Measurements from ENCODE around the gene B3GAT3.
"Not testable (repeated sequence)": the region's sequence is repeated elsewhere in the genome, so short reads cannot be mapped to it uniquely, and the experiment has no call there.

Gene B3GAT3

DNA sequence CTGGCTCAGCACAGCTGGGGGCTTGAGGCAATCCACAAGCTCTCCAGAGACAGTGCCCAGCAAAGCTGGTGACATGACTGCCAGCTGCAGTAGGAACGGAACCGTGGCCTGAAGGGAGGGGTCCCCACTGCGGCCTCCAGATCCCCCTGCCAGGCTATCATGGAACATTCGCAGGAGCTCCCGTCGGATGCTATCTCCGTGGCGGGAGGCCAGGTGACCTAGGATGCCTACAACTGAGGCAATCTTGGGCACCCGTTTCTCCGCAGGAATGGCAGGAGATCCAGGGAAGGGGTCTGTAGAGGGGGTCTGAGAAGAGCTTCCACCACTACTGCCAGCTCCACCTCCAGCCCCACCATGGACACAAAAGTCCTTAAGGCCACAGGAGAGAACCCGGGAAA is 27.2 kb upstream of the B3GAT3 start:
- Mint-ChIP-seq H3K27ac (no peak overlapping the region), H3K4me3 (no peak overlapping the region), H3K9me3 (no peaks in the 10 kb centered on the region), H3K36me3 (ENCODE audit: low read depth) (peaks cover 17% of the 10 kb centered on the region), H3K27me3 (no peaks in the 10 kb centered on the region), H3K4me1 (ENCODE audit: low read depth) (peaks cover 48% of the 10 kb centered on the region)

DNA sequence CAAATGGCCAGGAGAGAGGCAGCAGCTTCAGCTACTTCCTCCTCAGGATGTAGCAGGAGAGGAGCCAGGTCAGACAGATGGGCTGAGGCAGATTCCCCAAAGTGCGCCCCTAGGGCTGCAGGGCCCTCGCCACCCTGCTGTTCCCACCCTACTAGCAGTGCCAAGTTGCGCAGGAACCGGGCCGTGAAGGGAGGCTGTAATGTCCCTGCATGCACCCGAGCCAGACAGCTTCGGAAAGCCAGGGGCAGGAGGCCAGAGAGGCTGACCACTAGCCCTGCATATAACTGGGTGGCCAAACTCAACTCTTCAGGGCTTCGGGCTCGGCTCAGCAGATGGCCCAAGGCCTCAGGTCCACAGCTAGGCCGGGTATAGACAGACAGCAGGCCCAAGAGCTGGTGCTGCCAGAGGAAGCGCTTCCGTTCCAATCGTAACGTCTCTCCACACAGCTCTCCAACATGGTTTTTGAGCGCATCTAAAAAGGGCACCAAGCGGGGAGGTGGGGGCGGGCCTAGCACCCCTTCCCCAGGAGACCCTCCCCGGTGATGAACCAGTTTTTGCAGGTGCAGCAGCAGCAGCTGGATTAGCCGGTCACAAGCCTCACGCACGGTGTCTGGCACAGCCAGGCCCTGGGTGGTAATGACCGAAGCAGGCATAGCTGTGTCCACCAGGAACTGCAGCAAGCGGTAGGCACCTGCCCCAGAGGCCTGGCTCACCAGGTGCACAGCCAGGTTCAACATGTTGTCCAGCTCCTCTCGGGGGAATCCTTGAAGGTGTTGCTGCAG is 26.6 kb upstream of the B3GAT3 start:
- H3K36me3 Mint-ChIP-seq (ENCODE audit: low read depth): peaks cover 18% of the 10 kb centered on the region
- H3K9me3 Mint-ChIP-seq: no peaks in the 10 kb centered on the region
- peaks cover 44% of the 10 kb centered on the region for H3K4me1 Mint-ChIP-seq (ENCODE audit: low read depth)
- no peak overlapping the region for H3K4me3 Mint-ChIP-seq
- no peak overlapping the region for H3K27ac Mint-ChIP-seq
- no peaks in the 10 kb centered on the region for H3K27me3 Mint-ChIP-seq

DNA sequence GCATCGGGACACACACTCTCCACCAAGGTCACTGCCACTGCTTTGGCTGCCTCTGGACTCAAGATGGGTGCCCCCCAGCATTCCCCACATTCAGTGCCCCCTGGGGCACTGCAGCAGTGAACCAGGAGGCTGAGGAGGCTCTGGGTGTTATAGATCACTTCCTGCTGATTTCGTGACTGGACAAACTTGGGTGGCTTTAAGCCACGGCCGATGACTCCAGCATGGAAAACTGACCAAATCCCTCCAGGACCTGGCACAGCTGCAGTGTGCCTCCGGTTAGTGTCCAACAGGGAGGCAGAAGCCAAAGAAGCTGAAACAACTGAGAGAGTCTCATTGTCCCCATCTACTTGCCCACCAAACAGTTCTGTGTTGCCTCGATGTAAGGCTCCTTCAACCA is 25.8 kb upstream of the B3GAT3 start:
- Mint-ChIP-seq H3K36me3 (ENCODE audit: low read depth) (peaks cover 22% of the 10 kb centered on the region), H3K4me3 (no peak overlapping the region), H3K9me3 (no peaks in the 10 kb centered on the region), H3K27ac (no peak overlapping the region), H3K27me3 (no peaks in the 10 kb centered on the region), H3K4me1 (ENCODE audit: low read depth) (peaks cover 45% of the 10 kb centered on the region)

DNA sequence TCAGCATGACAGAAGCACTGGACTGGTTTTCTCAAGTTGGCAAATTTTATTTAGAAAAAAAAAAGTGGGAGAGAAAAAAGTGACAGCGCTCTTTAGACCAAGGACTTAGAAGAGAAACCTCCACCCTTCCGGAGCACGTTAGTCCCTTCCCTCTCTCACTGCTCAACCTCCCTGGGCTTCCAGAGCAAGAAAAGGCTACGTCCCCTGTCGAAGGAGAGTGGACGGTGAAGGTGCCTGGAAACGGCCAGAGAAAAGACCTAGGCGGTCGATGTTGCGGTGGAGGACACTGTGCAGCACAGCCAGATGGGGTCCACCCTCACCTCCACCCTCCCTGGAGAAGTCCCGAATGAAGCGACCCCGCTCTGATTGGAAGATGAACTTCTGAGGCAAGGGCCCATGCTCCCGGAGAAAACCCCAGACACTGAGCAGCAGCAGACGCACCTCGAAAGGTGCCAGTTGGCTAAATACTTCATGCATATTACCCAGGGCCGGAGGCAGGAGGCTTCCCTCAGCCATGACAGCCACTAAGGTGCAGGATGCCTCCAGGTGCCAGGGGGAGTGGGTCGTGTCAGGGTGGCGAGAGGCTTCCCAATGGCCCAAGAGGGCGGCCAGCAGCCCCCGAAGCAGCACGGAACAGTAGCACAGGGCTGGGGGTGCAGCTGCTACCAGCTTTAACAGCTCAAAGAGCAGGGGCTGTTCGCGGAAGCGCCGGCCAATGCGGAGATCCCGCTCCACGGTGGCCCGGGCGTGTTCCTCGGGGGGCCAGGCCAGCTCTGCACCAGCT is 25.2 kb upstream of the B3GAT3 start:
- Mint-ChIP-seq H3K27ac (peak overlapping the region; percentile 99), H3K36me3 (ENCODE audit: low read depth) (peaks cover 24% of the 10 kb centered on the region), H3K4me1 (ENCODE audit: low read depth) (peaks cover 43% of the 10 kb centered on the region), H3K9me3 (no peaks in the 10 kb centered on the region), H3K4me3 (peak overlapping the region; percentile 100), H3K27me3 (no peaks in the 10 kb centered on the region)

DNA sequence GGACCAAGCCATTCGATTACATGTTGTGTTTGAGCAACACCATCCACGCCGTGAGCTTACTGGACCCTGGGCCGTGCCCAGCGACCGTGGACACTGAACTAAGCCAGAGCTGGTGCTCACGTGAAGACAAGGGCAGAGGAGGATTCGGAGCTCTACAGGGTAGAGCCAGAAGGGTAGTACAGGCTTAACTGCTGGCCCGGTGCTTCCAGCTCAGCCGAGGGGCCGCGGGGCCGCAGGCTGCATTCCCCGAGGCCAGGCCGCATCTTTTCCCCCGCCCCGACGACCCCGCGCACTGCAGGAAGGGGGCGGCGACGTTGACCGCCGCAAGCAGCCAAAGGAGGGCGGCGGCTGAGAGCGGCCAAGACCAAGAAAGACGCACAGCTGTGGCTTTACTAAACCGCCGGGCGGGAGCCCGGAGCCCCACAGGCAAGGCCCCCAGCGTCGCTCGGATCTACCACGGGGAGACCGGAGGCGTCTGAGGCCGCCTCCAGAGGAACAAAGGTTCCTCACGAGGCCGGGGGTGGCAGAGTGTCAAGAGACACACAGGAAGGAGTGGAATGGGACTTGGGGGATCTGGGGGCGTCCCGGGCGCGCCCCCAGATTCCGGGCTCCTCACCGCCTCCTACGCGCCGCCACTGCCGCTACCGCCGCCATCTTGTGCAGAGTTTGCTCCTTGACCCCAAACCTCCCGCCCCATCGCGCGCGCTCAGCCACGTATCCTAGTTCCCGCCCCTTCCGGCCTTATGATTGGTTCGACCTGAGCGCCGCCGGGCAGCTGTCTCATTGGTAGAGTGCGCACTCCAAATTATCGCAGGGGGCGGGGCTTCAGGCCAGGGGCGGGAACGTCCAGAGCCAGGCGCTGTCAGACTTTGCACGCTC is 24.4 kb upstream of the B3GAT3 start, which contains the start of gene GANAB:
Gene GANAB (minus strand): TSS at position 668 of the 879 bp plus-strand sequence. CDS start 14 bp downstream, at position 654.
- H3K9me3 Mint-ChIP-seq: no peaks in the 10 kb centered on the region
- peaks cover 42% of the 10 kb centered on the region for H3K4me1 Mint-ChIP-seq (ENCODE audit: low read depth)

DNA sequence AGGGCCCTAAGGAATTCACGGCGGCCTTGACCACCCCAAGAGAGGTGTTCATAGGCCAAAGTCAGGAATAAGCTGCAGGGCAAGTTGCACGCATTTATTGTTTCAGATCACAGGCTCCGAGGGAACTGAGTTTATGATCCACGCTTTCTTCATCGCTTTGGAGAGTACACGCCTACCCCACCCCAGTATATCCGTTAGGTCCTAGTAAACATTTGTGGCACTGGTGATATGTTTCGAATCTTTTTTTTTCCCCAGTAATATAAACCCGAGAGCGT is 23.8 kb upstream of the B3GAT3 start:
- Mint-ChIP-seq H3K9me3 (no peaks in the 10 kb centered on the region), H3K36me3 (ENCODE audit: low read depth) (peaks cover 31% of the 10 kb centered on the region), H3K27ac (peak overlapping the region; percentile 99), H3K4me1 (ENCODE audit: low read depth) (peaks cover 44% of the 10 kb centered on the region), H3K27me3 (no peaks in the 10 kb centered on the region), H3K4me3 (peak overlapping the region; percentile 100)

More for the DNA sequence above, 24.4 kb upstream of the B3GAT3 start, which contains the start of gene GANAB:
- peak within 1 kb of the TSS; percentile 100 for H3K4me3 Mint-ChIP-seq
- H3K27me3 Mint-ChIP-seq: no peaks in the 10 kb centered on the region
- peaks cover 27% of the 10 kb centered on the region for H3K36me3 Mint-ChIP-seq (ENCODE audit: low read depth)
- H3K27ac Mint-ChIP-seq: peak within 1 kb of the TSS; percentile 99

DNA sequence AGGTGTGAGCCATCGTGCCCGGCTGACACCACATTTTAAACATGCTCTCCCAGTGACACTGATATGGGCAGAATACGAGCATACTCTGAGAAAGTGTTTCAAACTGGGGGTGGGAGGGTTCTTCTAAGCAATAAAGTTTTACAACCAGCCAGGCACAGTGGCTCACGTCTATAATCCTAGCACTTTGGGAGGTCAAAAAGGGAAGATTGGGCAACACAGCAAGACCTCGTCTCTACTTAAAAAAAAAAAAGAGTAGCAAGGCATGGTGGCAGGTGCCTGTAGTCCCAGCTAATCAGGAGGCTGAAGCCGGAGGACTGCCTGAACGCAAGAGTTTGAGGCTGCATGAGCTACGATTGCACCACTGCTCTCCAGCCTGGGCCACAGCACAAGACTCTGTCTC is 22.4 kb upstream of the B3GAT3 start:
- no peaks in the 10 kb centered on the region for H3K9me3 Mint-ChIP-seq
- peak overlapping the region; percentile 68 for H3K27ac Mint-ChIP-seq
- H3K4me1 Mint-ChIP-seq (ENCODE audit: low read depth): peaks cover 53% of the 10 kb centered on the region
- H3K36me3 Mint-ChIP-seq (ENCODE audit: low read depth): peaks cover 35% of the 10 kb centered on the region
- H3K27me3 Mint-ChIP-seq: no peaks in the 10 kb centered on the region
- peak overlapping the region; percentile 43 for H3K4me3 Mint-ChIP-seq

DNA sequence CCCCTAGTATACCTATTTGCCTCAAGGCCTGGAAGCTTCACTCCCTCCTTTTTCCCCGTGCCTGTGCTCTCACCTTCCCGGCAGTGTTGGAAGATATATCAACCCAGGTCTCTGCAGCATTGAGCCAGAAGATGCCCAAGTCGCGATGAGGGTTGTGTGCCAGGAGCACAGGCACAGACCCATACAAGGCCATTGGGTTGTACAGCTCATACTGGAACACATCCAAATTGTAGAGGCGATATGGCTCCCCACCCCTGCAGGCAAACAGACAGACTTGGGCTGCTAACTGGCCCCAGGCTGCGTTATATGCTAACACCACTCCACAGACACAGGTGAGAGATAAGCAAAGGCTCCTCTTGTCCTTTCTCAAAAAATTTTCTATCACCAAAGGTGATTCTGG is 10.7 kb upstream of the B3GAT3 start:
- peaks cover 81% of the 10 kb centered on the region for H3K36me3 Mint-ChIP-seq (ENCODE audit: low read depth)
- H3K27ac Mint-ChIP-seq: no peak overlapping the region
- no peak overlapping the region for H3K4me3 Mint-ChIP-seq
- no peaks in the 10 kb centered on the region for H3K9me3 Mint-ChIP-seq
- peaks cover 16% of the 10 kb centered on the region for H3K4me1 Mint-ChIP-seq (ENCODE audit: low read depth)
- H3K27me3 Mint-ChIP-seq: no peaks in the 10 kb centered on the region

DNA sequence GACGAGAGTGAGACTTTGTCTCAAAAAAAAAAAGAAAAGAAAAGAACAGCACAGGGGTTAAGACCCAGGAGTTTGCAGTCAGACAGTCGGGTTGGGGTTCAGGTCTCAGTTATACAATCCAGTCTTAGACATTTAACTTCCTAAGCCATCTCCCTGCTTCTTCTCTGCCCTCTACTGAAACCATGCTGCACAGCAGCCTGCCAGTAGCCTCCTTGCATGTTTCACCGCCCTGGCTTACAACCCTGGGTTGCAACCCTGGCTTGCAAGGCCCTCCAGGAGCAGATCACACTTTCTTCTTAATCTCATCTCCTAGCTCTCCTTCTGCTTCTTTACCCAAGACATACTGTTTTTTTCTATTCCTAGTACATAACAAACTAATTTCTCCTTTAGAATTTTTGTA is 5.9 kb upstream of the B3GAT3 start:
- H3K27ac Mint-ChIP-seq: peak overlapping the region; percentile 1
- no peaks in the 10 kb centered on the region for H3K27me3 Mint-ChIP-seq
- H3K9me3 Mint-ChIP-seq: no peaks in the 10 kb centered on the region
- no peak overlapping the region for H3K4me3 Mint-ChIP-seq
- no peaks in the 10 kb centered on the region for H3K4me1 Mint-ChIP-seq (ENCODE audit: low read depth)
- peaks cover 72% of the 10 kb centered on the region for H3K36me3 Mint-ChIP-seq (ENCODE audit: low read depth)

DNA sequence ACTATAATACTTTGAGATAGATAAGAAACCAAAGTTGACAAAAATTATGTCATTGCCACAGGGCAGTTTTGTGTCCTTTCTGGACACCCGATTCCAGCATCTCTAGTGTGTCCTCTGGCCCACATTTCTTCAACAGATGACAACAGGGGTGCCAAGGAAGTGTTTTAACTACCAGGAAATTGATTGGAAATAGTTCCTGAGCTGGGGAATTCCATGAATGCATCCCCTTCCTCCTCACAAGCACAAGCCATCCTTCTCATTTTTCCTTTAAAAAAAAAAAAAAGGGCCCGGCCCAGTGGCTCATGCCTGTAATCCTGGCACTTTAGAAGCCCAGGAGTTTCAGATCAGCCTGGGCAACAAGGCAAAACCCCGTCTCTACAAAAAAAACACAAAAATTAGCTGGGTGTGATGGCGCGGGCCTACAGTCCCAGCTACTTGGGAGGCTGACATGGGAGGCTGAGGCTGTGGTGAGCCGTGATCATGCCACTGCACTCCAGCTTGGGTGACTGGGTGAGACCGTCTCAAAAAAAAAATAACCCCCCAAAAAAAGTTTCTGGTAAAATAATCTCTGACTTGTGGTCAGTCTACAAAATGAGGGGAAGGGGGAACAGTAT is 797 bp upstream of the B3GAT3 start:
- peaks cover 55% of the 10 kb centered on the region for H3K36me3 Mint-ChIP-seq (ENCODE audit: low read depth)
- H3K4me3 Mint-ChIP-seq: peak overlapping the region; percentile 78
- H3K27ac Mint-ChIP-seq: peak overlapping the region; percentile 90
- H3K27me3 Mint-ChIP-seq: no peaks in the 10 kb centered on the region
- H3K4me1 Mint-ChIP-seq (ENCODE audit: low read depth): peaks cover 32% of the 10 kb centered on the region
- no peaks in the 10 kb centered on the region for H3K9me3 Mint-ChIP-seq

DNA sequence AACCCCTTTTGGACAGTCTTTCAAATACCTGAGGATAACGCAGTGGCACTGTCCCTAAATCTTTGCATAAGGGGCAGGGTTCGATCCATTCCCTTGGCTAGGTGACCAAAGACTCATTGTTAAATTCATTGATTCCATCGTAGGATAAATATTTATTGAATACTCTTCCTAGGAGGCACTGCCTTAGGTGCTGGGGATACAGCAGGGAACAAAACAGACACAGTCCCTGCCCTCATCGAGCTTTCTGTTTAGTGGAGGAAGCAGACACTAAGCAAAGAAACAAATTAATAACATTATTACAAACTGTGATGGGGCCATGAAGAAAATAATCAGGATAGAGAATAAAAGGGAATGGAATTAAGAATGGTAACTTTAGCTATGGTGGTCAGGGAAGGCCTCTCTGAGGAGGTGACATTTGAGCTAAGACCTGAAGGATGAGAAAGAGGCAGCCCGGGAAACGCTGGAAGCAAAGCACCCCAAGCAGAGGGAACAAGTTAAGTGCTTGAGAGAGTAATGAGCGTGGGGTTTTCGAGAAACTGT is 689 bp downstream of the B3GAT3 start:
- peak overlapping the region; percentile 93 for H3K4me3 Mint-ChIP-seq
- peaks cover 32% of the 10 kb centered on the region for H3K4me1 Mint-ChIP-seq (ENCODE audit: low read depth)
- H3K9me3 Mint-ChIP-seq: no peaks in the 10 kb centered on the region
- H3K36me3 Mint-ChIP-seq (ENCODE audit: low read depth): peaks cover 47% of the 10 kb centered on the region
- H3K27me3 Mint-ChIP-seq: no peaks in the 10 kb centered on the region
- peak overlapping the region; percentile 93 for H3K27ac Mint-ChIP-seq

DNA sequence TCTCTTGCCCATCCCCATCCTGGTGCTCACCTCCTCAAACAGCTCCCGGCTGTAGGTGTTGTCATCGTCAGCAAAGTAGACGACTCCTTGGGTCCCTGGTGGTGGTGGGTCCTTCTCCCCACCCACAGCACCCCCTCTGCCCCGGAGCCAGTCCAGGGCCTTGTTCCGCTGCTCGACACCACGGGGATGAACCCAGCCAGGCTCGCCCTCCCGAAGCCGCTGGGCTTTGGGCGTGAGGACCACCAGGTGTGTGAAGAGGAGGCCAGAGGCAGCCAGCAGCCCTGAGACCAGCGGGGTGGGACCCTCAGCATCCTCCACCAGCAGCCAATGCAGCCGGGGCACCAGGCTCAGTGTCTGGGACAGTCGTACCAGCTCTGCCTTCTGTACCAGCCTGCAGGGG is 4.8 kb downstream of the B3GAT3 start:
- H3K36me3 Mint-ChIP-seq (ENCODE audit: low read depth): peaks cover 28% of the 10 kb centered on the region
- not testable (repeated sequence) for H3K27me3 Mint-ChIP-seq, H3K4me3 Mint-ChIP-seq, H3K9me3 Mint-ChIP-seq, H3K27ac Mint-ChIP-seq
- peaks cover 42% of the 10 kb centered on the region for H3K4me1 Mint-ChIP-seq (ENCODE audit: low read depth)

DNA sequence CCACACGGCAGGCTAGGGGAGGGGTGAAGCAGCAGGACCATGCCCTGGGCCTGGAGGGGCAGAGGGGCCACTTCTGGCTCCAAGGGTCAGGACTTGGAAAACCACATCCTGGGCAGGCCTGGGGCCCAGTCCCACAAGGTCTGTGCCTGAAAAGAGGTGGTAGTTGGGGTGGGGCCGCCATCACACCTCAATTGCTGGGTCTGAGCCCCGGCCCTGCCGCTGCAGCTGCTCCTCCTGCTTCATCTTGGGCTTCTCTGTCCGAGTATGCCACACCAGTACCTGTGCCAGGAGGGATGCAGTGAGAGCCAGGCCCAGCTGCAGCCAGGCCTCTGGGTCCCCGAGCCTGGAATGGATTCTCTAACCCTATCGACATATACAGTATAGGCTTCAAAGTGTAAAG is 6.3 kb downstream of the B3GAT3 start:
- no peak overlapping the region for H3K27ac Mint-ChIP-seq
- peaks cover 44% of the 10 kb centered on the region for H3K4me1 Mint-ChIP-seq (ENCODE audit: low read depth)
- no peaks in the 10 kb centered on the region for H3K9me3 Mint-ChIP-seq
- peaks cover 21% of the 10 kb centered on the region for H3K36me3 Mint-ChIP-seq (ENCODE audit: low read depth)
- no peaks in the 10 kb centered on the region for H3K27me3 Mint-ChIP-seq
- no peak overlapping the region for H3K4me3 Mint-ChIP-seq

DNA sequence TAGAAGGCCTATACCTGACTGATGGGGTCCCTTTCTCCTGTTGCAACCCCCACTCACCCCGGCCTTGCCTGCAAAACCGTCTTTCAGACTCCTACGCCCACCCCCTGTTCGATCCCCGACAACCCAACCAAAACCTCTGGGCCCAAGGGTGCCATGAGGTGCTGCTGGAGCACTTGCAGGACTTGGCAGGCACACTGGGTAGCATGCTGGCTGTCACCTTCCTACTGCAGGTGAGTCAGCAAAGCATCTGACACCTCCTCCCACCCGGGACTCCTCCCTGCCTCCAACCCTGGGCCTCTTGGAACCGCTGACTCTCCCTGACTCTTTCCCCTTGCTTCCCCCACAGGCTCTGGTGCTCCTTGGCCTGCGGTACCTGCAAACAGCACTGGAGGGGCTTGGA is 7.5 kb downstream of the B3GAT3 start:
- peaks cover 28% of the 10 kb centered on the region for H3K36me3 Mint-ChIP-seq (ENCODE audit: low read depth)
- peaks cover 43% of the 10 kb centered on the region for H3K4me1 Mint-ChIP-seq (ENCODE audit: low read depth)
- H3K27me3 Mint-ChIP-seq: no peaks in the 10 kb centered on the region
- no peaks in the 10 kb centered on the region for H3K9me3 Mint-ChIP-seq
- H3K27ac Mint-ChIP-seq: peak overlapping the region; percentile 88
- H3K4me3 Mint-ChIP-seq: no peak overlapping the region

All from stimulated activated naive CD8-positive, alpha-beta T cell treated with anti-CD3 and anti-CD28 coated beads, Interleukin-15, Interleukin-2, amounts not matched to agents 100 ng/mL and 50 ng/mL, for 24 hours (primary cell).